ENCODE data around the gene AGPAT4. TPM values are rescaled to one million over a fixed set of nuclear protein-coding genes. Genes with fewer than 3 reads are reported as not detected.

The AGPAT4 gene
- polyA plus RNA-seq, 3 donors from 2014 or later: 14.4 to 16.6 (median 14.8) TPM

- Mint-ChIP-seq H3K27me3 (ENCODE audit: low read depth in 3 of 3) (peaks cover 0 to 2% (median 2%) of the 10 kb centered on the region in 3 donors), H3K4me1 (no peaks in the 10 kb centered on the region), H3K36me3 (peaks cover 33 to 67% (median 46%) of the 10 kb centered on the region in 3 donors), H3K9me3 (no peaks in the 10 kb centered on the region), H3K27ac (no peak overlapping the region), H3K4me3 (no peak overlapping the region)
- DNase-seq: no peak
Observed at GRCh38 chr6:161104966-161105365, 168.9 kb downstream of the AGPAT4 start.

- peaks cover 0 to 2% (median 2%) of the 10 kb centered on the region in 3 donors for H3K27me3 Mint-ChIP-seq (ENCODE audit: low read depth in 3 of 3)
- peak overlapping the region in 2 of 6 donors; percentile 16 to 28 for H3K27ac Mint-ChIP-seq
- H3K4me3 Mint-ChIP-seq: no peak overlapping the region
- no peaks in the 10 kb centered on the region for H3K4me1 Mint-ChIP-seq
- no peaks in the 10 kb centered on the region for H3K9me3 Mint-ChIP-seq
- H3K36me3 Mint-ChIP-seq: peaks cover 30 to 66% (median 35%) of the 10 kb centered on the region in 3 donors
- DNase-seq: no peak
Observed at GRCh38 chr6:161103475-161103874, 170.4 kb downstream of the AGPAT4 start.

GRCh38 chr6:161101517-161101916, 172.3 kb downstream of the AGPAT4 start:
- Mint-ChIP-seq H3K4me3 (no peak overlapping the region), H3K4me1 (no peaks in the 10 kb centered on the region), H3K27me3 (ENCODE audit: low read depth in 3 of 3) (peaks cover 0 to 3% (median 2%) of the 10 kb centered on the region in 3 donors), H3K9me3 (no peaks in the 10 kb centered on the region), H3K27ac (no peak overlapping the region), H3K36me3 (peaks cover 29 to 65% (median 33%) of the 10 kb centered on the region in 3 donors)
- DNase-seq: peak; percentile 7 to 34 (median 15)

- Mint-ChIP-seq H3K27ac (peak overlapping the region in 1 of 6 donors; percentile 80), H3K4me3 (no peak overlapping the region), H3K36me3 (peaks cover 30 to 61% (median 32%) of the 10 kb centered on the region in 3 donors)
Observed at GRCh38 chr6:161100072-161100471, 173.8 kb downstream of the AGPAT4 start.

GRCh38 chr6:161095916-161096315, 177.9 kb downstream of the AGPAT4 start:
- H3K4me1 Mint-ChIP-seq: no peaks in the 10 kb centered on the region
- H3K27me3 Mint-ChIP-seq (ENCODE audit: low read depth in 3 of 3): peaks cover 0 to 3% (median 0%) of the 10 kb centered on the region in 3 donors
- no peak overlapping the region for H3K4me3 Mint-ChIP-seq
- no peak overlapping the region for H3K27ac Mint-ChIP-seq
- DNase-seq: no peak
- peaks cover 19 to 61% (median 32%) of the 10 kb centered on the region in 3 donors for H3K36me3 Mint-ChIP-seq
- H3K9me3 Mint-ChIP-seq: no peaks in the 10 kb centered on the region

More at GRCh38 chr6:161100072-161100471, 173.8 kb downstream of the AGPAT4 start:
- Mint-ChIP-seq H3K27me3 (ENCODE audit: low read depth in 3 of 3) (peaks cover 0 to 3% (median 0%) of the 10 kb centered on the region in 3 donors), H3K9me3 (no peaks in the 10 kb centered on the region), H3K4me1 (no peaks in the 10 kb centered on the region)
- no peak for DNase-seq

- DNase-seq: no peak
- peaks cover 21 to 62% (median 32%) of the 10 kb centered on the region in 3 donors for H3K36me3 Mint-ChIP-seq
- H3K27ac Mint-ChIP-seq: no peak overlapping the region
- no peaks in the 10 kb centered on the region for H3K9me3 Mint-ChIP-seq
- no peaks in the 10 kb centered on the region for H3K4me1 Mint-ChIP-seq
- peaks cover 0 to 3% (median 0%) of the 10 kb centered on the region in 3 donors for H3K27me3 Mint-ChIP-seq (ENCODE audit: low read depth in 3 of 3)
- H3K4me3 Mint-ChIP-seq: no peak overlapping the region
Observed at GRCh38 chr6:161094955-161095354, 178.9 kb downstream of the AGPAT4 start.

GRCh38 chr6:161091972-161092701, 181.7 kb downstream of the AGPAT4 start:
- Mint-ChIP-seq H3K9me3 (no peaks in the 10 kb centered on the region), H3K4me1 (no peaks in the 10 kb centered on the region), H3K27me3 (ENCODE audit: low read depth in 3 of 3) (no peaks in the 10 kb centered on the region), H3K4me3 (no peak overlapping the region), H3K36me3 (peaks cover 24 to 61% (median 39%) of the 10 kb centered on the region in 3 donors), H3K27ac (no peak overlapping the region)
- no peak for DNase-seq

- Mint-ChIP-seq H3K36me3 (peaks cover 24 to 65% (median 44%) of the 10 kb centered on the region in 3 donors), H3K4me1 (no peaks in the 10 kb centered on the region), H3K4me3 (no peak overlapping the region), H3K27me3 (ENCODE audit: low read depth in 3 of 3) (no peaks in the 10 kb centered on the region), H3K27ac (no peak overlapping the region), H3K9me3 (no peaks in the 10 kb centered on the region)
- no peak for DNase-seq
Observed at GRCh38 chr6:161091151-161091550, 182.7 kb downstream of the AGPAT4 start.

GRCh38 chr6:161088676-161089328, 185.1 kb downstream of the AGPAT4 start:
- DNase-seq: no peak
- H3K4me3 Mint-ChIP-seq: no peak overlapping the region
- H3K9me3 Mint-ChIP-seq: no peaks in the 10 kb centered on the region
- H3K27me3 Mint-ChIP-seq (ENCODE audit: low read depth in 3 of 3): peaks cover 0 to 2% (median 0%) of the 10 kb centered on the region in 3 donors
- H3K27ac Mint-ChIP-seq: peak overlapping the region in 1 of 6 donors; percentile 60
- H3K36me3 Mint-ChIP-seq: peaks cover 26 to 56% (median 48%) of the 10 kb centered on the region in 3 donors
- no peaks in the 10 kb centered on the region for H3K4me1 Mint-ChIP-seq

- Mint-ChIP-seq H3K27ac (peak overlapping the region in 3 of 6 donors; percentile 0 to 8 (median 1)), H3K9me3 (no peaks in the 10 kb centered on the region), H3K27me3 (ENCODE audit: low read depth in 3 of 3) (peaks cover 0 to 2% (median 0%) of the 10 kb centered on the region in 3 donors), H3K4me3 (no peak overlapping the region), H3K4me1 (no peaks in the 10 kb centered on the region), H3K36me3 (peaks cover 21 to 35% (median 35%) of the 10 kb centered on the region in 3 donors)
- DNase-seq: no peak
Observed at GRCh38 chr6:161085246-161085645, 188.6 kb downstream of the AGPAT4 start.

GRCh38 chr6:161082215-161082614, 191.6 kb downstream of the AGPAT4 start:
- H3K27me3 Mint-ChIP-seq (ENCODE audit: low read depth in 3 of 3): peaks cover 0 to 2% (median 2%) of the 10 kb centered on the region in 3 donors
- no peak overlapping the region for H3K4me3 Mint-ChIP-seq
- no peak overlapping the region for H3K27ac Mint-ChIP-seq
- H3K9me3 Mint-ChIP-seq: no peaks in the 10 kb centered on the region
- peaks cover 6 to 22% (median 15%) of the 10 kb centered on the region in 3 donors for H3K36me3 Mint-ChIP-seq
- no peak for DNase-seq
- H3K4me1 Mint-ChIP-seq: peaks cover 0 to 7% of the 10 kb centered on the region in 2 donors

GRCh38 chr6:161080263-161080970, 193.4 kb downstream of the AGPAT4 start:
- no peak for DNase-seq
- H3K27ac Mint-ChIP-seq: peak overlapping the region in 2 of 6 donors; percentile 4 to 25

More at GRCh38 chr6:161080263-161080970, 193.4 kb downstream of the AGPAT4 start:
- Mint-ChIP-seq H3K36me3 (peaks cover 4 to 8% (median 7%) of the 10 kb centered on the region in 3 donors), H3K27me3 (ENCODE audit: low read depth in 3 of 3) (peaks cover 0 to 2% (median 2%) of the 10 kb centered on the region in 3 donors), H3K4me1 (peaks cover 0 to 7% of the 10 kb centered on the region in 2 donors), H3K9me3 (no peaks in the 10 kb centered on the region), H3K4me3 (no peak overlapping the region)

Measured in immature natural killer cell (primary cell).